ENCODE measurements around the gene SCAMP5.

GRCh38 chr15:75008629-75009326 is 13.4 kb downstream of the SCAMP5 start:
- TF ChIP-seq CTCF (IDR thresholded peaks at IDR 0.05; ENCODE audit: low read length), result no peak
- TF ChIP-seq EZH2phosphoT487 (IDR thresholded peaks at IDR 0.05; ENCODE audit: low read length), result no peak
